ENCODE measurements around the gene PIP5K1B.

- TF ChIP-seq YY1 (IDR thresholded peaks at IDR 0.05; ENCODE audit: insufficient read depth, insufficient read length) (no peak), ZNF274 (IDR thresholded peaks at IDR 0.05; ENCODE audit: low read depth, low read length) (no peak)
These were observed 72.2 kb downstream of the PIP5K1B start for GRCh38 chr9:68777070-68777763.

Measured in NT2/D1 (cell line).